ENCODE results near the gene FLRT1.
A peak's percentile ranks its signal among the peaks of the same experiment; 100 is the strongest.

Gene FLRT1, protein sequence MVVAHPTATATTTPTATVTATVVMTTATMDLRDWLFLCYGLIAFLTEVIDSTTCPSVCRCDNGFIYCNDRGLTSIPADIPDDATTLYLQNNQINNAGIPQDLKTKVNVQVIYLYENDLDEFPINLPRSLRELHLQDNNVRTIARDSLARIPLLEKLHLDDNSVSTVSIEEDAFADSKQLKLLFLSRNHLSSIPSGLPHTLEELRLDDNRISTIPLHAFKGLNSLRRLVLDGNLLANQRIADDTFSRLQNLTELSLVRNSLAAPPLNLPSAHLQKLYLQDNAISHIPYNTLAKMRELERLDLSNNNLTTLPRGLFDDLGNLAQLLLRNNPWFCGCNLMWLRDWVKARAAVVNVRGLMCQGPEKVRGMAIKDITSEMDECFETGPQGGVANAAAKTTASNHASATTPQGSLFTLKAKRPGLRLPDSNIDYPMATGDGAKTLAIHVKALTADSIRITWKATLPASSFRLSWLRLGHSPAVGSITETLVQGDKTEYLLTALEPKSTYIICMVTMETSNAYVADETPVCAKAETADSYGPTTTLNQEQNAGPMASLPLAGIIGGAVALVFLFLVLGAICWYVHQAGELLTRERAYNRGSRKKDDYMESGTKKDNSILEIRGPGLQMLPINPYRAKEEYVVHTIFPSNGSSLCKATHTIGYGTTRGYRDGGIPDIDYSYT

DNA sequence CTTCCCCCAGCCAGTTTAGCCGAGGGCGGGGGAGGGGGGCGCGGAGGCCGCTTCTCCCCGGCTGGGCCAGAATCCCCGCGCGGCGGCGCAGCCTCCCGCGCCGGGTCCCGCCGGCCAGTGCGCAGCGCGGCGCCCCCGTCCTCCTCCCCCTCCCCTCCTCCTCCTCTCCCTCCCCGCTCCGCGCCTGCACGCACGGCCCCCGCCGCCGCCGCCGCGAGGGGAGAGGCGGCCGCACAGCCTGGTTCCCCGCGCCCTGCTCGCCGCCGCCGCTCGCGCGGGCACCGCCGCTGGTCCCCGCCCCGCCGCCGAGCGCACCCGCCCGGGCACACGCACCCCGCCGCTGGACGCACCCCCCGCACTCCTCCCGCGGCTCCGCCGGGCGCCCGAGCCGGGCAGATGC lies at the start of gene FLRT1:
Gene FLRT1, plus strand, starts transcription at position 356 of the 400 bp plus-strand sequence. CDS start 80,337 bp downstream, outside the sequence.
- no peak for DNase-seq

DNA sequence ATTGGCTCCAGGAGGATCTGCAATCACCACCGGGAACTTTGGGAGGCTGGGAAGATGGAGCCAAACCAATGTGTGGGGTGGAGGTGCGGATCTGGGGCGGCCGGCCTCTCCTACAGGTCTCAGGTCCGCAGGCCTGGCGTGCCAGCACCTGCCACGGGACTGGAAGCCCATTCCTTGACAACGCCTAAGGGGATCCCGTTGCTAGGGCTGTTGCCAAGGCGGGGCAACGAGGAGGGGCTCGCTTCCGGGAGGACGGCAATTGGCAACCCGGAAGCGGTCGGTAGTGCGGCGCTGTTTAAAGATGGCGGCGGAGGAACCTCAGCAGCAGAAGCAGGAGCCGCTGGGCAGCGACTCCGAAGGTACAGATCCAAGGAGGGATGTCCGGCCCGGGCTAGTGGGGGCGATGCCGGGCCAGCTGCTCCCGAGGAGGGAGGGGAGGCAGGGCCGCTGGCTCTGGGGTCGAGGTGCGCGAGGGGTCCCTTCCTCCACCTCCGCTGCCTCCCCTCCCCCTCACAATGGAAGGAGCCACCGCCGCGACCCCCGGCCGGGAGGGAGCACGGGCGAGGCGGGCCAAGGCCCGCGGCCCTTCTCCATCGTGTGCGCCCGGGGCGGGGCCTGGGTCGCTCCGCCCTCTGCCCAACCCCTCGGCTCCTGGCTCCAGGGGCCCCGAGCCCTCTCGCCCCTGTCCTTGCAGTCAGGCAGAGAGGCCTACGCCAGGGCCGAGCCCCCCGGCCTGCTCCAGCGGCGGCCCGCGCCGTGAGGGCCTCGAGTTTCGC lies 49.4 kb upstream of the FLRT1 start, which contains the start of gene OTUB1:
Gene OTUB1, plus strand, starts transcription at position 283 of the 776 bp plus-strand sequence. Its CDS starts 19 bp downstream, at position 302.
- peak; percentile 89 for DNase-seq

DNA sequence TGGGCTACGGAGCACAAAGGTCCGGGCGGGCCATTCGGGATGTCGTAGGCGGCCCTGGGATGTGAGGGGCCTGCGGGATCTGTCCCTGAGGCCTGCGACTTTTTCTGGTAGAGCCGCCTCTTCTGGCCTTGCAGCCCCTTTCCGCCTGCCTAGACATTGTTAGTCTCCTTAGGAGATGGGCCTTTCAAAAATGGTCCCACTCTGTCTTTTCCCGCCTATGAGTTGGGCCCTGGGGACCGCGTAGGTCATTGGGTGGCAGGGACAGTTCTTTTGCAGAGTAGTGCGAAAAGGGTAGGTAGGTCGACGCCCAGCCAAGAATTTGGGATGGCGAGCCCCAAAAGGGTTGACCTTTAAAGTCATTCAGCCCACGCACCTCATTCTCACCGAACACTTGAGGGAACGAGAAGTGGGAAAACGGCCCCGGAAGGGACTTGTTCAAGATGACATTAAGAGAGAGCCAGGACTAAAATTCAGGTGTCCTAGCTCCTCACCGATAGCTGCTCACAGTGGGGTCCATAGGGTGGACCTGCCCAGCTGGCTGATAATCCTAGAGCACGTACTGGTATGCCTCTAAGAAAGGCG lies 48.7 kb upstream of the FLRT1 start:
- DNase-seq: no peak

DNA sequence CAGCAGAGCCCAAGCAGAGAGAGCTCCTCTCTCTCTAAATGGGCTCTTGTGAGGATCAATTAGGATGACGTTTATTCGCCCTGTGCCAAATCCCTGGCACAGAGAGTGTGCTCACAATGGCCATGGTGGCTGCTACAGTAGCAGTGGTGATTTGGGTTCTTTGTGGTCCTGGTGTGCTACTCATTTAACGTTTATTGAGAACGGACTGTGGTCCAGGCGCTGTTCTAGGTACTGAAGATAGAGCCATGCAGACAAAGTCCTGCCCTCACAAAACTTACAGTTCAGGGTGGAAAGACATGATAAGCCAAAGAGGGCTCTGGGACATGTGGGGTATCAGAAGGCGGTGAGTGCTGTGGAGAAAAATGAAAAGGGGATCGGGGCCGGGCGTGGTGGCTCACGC lies 44.2 kb upstream of the FLRT1 start:
- no peak for DNase-seq

DNA sequence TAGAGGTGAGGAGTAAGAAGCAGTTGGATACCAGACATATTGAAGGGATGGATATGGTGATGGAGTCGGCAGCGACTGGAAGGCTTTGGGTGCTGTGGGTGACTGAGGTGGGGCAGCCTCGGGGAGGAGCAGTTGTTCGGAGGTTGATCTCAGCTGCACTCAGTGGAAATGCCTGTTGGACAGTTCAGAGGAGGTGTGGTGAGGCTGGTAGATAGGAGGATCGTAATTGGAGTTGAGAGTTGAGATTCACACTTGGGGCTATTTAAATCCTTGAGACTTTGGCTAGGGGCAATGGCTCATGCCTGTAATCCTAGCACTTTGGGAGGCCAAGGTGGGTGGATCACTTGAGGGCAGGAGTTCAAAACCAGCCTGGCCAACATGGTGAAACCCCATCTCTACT lies 42.6 kb upstream of the FLRT1 start:
- DNase-seq: no peak

DNA sequence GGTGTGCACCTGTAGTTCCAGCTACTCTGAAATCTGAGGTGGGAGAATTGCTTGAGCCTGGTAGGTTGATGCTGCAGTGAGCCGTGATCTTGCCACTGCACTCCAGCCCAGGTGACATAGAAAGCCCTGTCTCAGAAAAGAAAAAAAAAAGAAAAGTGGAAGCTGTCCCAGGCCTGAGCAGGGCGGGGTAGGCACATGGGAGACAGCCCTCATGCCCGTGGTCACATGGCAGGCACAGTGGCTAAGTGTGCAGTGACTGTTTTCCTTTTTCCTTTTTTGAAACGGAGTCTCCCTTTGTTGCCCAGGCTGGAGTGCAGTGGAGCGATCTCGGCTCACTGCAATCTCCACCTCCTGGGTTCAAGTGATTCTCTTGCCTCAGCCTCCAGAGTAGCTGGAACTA lies 41.7 kb upstream of the FLRT1 start:
- DNase-seq: no peak

DNA sequence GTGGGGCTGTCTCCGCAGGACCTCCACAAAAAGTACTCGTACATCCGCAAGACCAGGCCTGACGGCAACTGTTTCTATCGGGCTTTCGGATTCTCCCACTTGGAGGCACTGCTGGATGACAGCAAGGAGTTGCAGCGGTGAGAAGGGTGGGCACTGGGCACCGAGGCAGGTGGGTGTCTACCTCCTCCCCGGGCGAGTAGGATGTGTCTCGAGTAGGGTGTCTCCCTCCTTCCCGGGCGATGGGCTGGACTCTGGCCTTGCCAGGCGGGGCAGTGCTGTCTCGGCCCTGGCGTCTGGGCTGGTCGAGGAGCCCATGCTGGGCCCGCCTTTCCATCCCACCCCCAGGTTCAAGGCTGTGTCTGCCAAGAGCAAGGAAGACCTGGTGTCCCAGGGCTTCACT lies 39.2 kb upstream of the FLRT1 start:
- no peak for DNase-seq

DNA sequence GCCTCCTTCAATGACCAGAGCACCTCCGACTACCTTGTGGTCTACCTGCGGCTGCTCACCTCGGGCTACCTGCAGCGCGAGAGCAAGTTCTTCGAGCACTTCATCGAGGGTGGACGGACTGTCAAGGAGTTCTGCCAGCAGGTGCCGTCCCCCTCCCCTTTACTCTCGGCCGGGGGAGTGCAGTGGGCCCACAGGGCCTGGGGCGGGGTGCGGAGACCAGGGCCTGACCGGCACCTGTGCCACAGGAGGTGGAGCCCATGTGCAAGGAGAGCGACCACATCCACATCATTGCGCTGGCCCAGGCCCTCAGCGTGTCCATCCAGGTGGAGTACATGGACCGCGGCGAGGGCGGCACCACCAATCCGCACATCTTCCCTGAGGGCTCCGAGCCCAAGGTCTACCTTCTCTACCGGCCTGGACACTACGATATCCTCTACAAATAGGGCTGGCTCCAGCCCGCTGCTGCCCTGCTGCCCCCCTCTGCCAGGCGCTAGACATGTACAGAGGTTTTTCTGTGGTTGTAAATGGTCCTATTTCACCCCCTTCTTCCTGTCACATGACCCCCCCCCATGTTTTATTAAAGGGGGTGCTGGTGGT lies 38.5 kb upstream of the FLRT1 start:
- no peak for DNase-seq

DNA sequence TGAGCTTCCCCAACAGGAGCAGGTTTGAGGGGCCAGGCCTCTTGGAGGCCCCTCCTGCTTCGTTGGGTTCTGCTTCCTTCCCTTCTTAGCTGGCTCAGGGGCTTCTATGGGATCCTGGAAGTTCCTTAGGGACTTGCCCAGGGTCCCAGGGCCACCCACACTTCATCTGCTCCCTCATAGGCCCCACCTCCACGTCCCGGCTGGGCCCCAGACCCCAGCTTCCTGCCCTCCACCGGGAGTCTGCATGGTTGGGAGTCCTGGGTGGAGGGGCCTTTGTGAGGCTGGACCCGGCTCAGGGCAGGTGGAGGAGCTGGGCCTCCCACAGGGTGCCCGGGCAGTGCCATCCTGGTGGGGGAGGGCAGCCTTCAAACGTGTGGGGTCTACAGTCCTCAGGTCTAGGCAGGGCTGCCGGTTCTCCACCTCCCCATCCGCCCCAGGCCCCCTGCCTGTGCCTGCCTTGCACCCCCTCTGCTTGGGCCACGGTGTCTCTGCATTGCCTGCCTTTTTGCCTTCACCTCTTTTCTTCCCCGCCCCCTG lies 37.9 kb upstream of the FLRT1 start:
- DNase-seq: no peak

DNA sequence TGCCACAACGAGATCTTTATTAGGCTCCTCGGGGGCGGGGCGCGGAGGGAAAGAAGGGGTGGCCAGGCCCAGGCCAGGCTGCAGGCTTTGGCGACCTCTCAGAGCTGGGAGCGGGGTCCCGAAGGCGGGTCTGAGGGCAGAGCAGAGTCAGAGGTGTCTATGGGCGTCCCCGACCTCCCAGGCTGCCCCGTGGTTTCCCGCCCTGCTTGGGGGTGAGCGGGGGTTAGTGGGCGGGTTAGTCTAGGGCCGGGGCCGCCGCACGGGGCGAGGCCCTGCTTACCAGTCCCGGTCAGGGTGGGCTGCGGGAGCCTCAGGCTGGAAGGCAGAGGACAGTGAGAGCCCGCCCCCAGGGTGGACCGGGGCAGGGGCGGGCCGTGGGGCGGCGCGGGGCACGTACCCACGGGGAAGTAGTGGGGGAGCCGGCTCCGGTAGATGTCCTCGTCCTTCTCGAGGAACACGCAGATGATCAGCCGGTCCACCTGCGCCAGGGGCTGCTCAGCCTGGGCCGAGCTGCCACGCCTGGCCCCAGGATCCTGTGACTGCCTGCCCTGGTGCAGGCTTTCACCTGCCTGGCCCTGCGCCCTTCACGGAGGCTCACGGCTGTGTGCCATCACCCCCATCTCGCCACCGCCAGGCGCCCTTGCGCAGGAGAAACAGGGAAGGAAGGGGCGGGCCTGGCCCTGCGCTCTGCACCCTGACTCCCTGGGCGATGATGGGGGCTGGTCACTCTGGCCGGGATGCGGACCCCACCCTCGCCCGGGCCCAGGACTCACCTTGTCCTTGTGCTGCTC lies 37.0 kb upstream of the FLRT1 start:
- DNase-seq: no peak

DNA sequence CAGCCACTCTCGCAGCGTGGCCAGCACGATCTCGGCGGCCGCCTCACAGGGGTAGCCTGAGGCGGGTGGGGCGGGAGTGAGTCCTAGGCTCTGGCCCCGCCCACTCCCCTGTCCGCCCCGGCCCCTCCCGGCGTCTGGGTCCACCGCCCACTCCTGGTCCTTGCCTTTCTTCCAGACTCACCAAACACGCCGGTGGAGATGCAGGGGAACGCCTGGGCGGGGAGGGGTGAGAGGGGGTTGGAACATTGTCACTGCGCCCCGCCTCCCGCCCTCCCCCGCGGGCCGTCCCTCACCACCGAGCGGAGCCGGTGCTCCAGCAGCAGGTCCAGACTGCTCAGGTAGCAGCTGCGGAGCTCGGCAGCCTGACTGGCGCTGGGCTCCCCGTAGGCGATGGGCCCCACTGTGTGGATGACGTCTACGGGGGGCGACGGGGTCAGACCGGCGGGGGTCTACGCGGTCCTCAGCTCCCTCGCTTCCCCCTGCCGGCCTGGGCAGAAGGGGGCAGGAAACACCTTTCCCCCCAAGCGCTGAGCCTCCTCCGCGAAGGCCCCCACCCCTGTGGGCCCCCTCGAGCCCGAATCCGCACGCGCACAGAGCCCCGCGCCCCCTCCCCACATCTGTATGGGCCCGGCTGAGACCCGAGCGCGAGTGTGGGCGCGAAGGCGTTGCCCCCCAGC lies 36.2 kb upstream of the FLRT1 start:
- DNase-seq: peak; percentile 67

DNA sequence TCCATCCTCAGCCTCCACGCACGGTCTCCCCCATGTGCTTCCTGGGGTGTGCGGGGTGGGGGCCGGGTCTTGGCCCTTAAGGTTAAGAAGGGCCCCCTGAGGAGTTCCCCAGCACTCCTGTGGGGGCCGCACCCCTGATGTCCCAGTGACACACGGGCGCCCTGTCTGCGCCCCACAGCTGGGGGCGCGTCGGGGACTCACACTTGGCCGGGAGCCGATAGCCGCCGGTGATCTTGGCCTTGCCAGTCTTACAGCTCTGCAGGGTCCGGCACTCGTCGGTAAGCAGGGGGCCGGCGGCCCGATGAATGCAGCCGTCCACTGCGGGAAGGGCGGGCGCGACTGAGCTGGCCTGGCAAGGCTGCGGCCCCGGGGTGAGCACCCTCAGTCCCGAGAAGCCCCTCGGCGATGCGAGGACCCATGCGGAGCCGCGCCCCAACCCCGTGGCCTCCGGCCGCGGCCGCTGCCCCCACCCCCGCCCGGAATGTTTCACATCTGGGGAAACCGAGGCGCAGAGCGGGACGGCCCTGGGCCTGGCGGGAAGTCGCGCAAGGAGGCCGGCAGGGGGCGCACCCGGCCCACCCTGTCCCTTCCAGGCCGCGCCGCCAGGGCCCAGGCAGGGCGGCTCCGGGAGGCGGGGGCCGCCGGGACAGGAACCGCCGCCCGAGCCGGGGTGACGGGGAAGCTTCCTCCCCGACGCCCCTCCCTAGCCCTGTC lies 35.5 kb upstream of the FLRT1 start:
- DNase-seq: peak; percentile 69

DNA sequence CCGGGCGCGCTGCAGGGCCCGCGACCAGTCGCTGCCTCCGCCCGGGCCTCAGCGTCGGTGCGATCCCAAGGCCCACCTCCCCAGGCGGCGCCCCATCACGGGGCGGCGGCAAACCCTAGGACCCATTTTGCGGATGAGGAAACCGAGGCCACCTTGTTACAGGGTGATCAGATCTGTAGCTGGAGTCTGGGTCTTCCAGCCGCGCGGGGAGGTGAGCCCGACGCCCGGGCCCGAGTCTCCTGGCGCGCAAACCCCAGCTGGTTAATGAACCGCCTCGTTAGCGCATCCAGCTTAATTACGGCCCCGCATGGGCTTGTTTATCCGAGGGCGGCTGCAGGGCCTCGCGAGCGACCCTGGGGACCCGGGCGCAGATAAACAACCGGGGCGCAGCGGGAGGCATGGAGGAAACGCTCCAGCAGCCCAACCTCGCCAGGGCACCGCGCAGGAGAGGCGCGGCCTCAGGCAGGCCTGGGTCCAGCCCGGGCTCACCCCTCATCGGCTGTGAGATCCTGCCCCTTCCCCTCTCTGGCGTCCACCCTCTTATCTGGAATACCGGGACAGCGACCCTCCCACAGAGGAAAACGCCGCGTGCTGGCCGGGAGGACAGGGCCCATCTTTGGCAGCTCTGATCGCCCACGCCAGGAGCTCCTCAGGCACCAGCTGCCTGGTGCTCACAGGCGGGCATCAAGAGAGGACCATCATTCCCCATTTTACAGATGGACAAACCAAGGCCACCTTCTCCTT lies 34.8 kb upstream of the FLRT1 start:
- no peak for DNase-seq

DNA sequence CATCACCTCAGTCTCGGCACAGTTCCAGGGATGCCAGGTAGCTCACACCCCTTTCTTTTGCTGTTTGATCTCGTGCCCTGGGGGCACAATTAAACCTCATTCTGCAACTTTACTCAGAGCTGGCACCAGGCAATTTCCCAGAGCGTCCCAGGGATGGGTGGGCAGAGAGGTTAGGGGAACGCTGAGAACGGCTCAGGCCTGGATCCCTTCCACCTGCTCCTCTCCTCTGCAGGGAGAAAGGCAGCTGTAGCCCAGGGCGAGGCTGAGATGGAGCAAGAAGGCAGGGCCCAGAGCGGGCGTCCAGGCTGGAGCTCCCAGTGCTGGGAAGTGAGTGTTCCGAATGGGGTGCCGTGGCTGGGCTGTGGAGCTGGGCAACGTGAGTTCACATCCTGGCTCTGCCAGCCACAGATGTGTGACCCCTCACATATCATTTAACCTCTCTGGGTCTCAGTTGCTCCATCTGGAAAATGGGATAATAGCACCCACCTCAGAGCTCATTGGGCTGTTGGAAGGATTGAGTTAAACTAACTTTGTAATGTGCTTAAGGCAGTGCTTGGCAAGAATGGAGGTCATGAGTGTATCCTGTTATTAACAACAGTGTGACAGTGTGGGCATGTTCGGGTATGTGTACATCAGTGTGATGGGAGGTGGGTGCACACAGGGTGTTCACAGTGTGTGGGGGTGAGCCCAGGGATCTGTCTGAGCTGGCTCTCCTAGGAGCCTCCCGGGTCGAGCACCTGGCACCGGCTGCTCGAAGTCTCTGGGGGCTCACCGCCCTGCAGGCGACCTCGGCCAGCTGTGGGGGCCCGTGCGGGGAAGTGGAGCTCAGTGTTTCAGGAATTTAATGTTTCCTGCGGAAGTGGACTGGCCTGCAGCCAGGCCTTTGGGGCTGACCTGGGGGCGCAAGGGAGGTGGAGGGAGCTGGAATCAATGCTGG lies 34.0 kb upstream of the FLRT1 start:
- DNase-seq: no peak

DNA sequence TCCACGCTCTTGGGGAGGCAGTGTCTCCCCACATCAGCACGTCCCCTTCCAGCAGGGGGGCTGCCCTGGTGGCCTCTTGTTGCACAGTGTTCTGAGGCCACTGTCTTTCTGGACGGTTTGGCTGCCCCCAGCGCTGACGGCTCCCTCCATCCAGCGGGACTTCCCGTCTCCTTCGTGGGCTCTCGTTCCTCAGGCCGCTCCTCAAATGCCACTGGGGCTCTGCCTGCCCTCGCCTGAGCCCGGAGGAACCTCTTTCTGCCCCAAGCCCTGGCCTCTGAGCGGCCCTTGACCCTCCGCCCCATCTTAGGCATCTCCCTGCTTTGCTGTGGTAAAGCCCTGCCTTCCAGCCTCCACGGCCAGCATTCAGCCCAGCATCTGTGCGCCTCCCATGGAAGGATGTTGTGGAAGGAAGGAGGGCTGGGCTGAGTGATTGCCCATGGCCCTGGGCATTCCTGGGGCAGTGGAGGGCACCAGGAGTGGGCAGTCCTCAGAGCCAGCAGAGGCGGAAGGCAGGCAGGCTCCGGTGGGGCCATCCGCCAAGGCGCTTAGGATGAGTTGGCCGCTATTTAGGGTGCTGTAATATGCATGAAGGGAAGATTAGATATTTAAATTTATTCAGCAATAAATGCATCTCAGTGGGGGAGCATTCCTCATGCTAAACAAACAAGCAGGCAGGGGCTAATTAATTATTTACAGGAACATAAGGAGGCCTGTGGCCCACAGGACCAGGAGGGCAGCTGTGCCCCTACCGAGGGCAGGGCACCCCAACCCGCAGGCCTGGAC lies 31.7 kb upstream of the FLRT1 start:
- no peak for DNase-seq

DNA sequence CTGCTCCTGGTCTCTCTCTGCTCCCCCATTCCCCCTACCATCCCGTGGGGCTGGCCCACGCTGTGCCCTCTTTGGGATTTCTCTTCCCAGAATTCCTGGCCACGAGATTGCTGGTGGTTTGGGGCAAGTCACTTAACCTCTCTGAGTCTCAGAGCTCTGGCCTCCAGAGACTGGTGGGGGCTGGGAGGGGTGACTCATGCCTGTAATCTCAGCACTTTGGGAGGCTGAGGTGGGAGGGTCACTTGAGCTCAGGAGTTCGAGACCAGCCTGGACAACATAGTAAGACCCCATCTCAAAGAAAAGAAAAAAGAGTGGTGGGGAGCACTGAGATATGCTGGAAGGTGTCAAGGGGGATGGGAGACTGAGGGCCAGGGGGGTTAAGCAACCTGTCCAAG lies 31.1 kb upstream of the FLRT1 start:
- DNase-seq: no peak

DNA sequence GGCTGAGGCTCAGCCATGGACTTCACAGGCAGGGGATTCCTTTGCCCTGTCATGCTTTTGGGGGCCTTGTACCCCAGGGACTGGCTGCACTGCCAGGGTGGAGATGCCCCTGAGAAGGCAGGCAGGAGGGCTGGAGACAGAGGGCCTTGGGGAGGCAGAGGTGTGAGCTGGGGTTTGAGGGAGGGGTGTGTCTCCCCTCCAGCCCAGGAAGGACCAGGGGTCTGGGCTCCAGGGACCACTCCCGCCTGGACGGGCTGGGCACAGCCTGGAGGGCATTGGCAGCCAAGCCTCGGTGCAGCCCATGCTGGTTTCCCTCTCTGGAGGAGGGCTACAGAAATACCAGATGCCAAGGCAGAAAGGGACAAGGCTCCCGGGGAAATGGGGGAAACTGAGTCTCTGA lies 30.0 kb upstream of the FLRT1 start:
- DNase-seq: no peak

DNA sequence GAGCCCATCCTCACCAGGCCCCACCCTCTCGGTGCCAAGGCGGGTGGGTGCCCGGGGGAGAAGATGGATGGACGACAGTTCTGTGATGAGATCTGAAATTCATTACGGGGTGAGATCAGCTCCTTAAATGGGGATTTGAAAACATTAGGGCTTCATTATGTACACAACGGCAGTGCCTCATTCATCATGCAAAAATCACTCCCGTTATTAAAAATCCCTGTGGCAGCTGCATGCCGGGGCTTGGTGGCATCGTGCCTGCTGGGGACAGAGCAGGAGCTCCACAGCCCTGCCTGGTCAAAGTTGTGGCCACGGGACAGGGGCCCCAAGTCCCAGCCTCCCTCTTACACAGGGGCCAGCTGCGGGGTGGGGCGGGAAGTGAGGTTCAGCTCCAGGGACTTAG lies 29.3 kb upstream of the FLRT1 start:
- DNase-seq: no peak

Data from stimulated activated CD4-positive, alpha-beta T cell treated with anti-CD3 and anti-CD28 coated beads, Interleukin-4, amount 100 ng/mL, for 24 hours (primary cell).